ENCODE data around the gene PHLPP1.

DNA sequence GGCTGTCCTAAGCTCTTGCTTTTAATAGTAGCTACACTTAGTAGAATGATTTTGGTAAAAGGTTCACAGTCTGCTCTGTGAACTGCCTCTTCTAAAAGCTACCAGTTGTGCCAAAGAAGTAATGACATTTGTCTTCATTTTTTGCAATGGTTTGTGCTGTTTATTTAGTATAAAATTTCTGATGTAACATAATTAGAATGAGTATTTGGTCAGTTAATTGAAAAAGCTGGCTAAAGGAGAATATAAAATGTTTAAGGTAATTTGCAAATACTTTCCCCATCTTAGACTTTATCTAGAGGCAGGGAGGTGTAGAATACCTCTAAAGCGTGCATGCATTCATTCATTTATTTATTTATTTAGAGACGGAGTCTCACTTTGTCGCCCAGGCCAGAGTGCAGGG lies 71.3 kb downstream of the PHLPP1 start:
- TF ChIP-seq, protein P1, sequence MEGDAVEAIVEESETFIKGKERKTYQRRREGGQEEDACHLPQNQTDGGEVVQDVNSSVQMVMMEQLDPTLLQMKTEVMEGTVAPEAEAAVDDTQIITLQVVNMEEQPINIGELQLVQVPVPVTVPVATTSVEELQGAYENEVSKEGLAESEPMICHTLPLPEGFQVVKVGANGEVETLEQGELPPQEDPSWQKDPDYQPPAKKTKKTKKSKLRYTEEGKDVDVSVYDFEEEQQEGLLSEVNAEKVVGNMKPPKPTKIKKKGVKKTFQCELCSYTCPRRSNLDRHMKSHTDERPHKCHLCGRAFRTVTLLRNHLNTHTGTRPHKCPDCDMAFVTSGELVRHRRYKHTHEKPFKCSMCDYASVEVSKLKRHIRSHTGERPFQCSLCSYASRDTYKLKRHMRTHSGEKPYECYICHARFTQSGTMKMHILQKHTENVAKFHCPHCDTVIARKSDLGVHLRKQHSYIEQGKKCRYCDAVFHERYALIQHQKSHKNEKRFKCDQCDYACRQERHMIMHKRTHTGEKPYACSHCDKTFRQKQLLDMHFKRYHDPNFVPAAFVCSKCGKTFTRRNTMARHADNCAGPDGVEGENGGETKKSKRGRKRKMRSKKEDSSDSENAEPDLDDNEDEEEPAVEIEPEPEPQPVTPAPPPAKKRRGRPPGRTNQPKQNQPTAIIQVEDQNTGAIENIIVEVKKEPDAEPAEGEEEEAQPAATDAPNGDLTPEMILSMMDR (IDR thresholded peaks at IDR 0.05 in 2 of 3, conservative IDR thresholded peaks at IDR 0.05 in 1 of 3; ENCODE audit: borderline replicate concordance in 1 of 3, insufficient read depth in 1 of 3, low read depth in 2 of 3, low read length in 2 of 3), result no peak
- TF ChIP-seq RAD21 (IDR thresholded peaks at IDR 0.05; ENCODE audit: low read depth), result no peak

All from HCT116 (cell line).